GM21825 (cell line): ENCODE data around the gene NUS1.
"Not testable (repeated sequence)": the region's sequence is repeated elsewhere in the genome, so short reads cannot be mapped to it uniquely, and the experiment has no call there.

Experiments
- ATAC-seq: cut with Tn5 transposase; IDR thresholded peaks from one replicate; pipeline ENCODE4 v1.9.1; 2021; ENCODE audit warnings: mild to moderate bottlenecking, moderate library complexity; ENCODE audit not compliant: unreplicated experiment

Gene NUS1

GRCh38 chr6:117674991-117675657, at the start of gene NUS1:
Gene NUS1, plus strand, starts transcription at chr6:117675469. Its CDS starts 202 bp downstream, at chr6:117675671.
- ATAC-seq: peak; percentile 99

- no peak for ATAC-seq
These were observed 47.7 kb upstream of the NUS1 start for GRCh38 chr6:117627533-117627932.

DNA sequence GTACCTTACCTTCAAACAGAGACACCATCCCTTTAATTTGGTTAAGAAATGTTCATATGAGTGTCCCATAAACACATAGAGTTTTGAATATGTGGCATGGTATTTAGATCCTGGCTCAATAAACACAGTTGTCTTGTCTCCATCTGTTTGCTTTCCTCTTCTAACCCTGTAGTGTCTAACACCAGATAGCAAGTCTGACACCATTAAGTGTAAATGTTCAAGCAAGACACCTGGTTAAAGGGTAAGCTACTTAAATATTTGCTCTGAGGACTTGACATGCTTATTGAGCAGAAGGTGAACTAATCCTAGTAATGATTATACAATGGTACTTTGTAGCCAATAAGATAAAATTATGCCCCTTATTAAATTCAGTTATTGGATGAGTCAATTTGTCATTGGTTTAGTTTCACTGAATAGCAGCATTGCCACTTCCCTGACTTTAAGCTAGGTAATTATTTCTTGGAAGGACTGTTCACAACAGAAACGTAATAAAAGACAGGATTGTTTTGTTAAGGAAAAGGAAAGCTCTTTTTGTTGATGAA, 46.1 kb upstream of the NUS1 start:
- no peak for ATAC-seq

DNA sequence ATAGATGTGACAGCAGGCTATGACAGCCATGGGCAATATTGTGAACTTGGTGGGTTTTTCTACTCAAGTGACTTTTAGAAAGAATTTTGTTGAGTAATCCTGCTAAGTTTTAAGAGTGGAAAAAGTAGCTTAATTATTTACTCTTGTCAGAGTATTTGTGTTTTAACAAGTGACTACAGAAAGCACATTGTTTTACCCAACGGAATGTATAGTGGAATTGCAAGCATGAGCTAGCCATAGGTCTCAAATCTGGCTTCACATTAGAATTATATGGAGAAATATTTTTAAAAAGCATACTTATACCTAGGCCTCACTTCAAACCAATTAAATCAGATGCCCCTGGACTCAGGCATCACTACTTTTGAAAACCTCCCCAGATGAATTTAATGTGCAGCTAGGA, 37.5 kb upstream of the NUS1 start:
- ATAC-seq: no peak

GRCh38 chr6:117642976-117643375, 32.3 kb upstream of the NUS1 start:
- no peak for ATAC-seq

GRCh38 chr6:117651984-117652383, 23.3 kb upstream of the NUS1 start:
- ATAC-seq: not testable (repeated sequence)

GRCh38 chr6:117653949-117654348, 21.3 kb upstream of the NUS1 start:
- no peak for ATAC-seq

DNA sequence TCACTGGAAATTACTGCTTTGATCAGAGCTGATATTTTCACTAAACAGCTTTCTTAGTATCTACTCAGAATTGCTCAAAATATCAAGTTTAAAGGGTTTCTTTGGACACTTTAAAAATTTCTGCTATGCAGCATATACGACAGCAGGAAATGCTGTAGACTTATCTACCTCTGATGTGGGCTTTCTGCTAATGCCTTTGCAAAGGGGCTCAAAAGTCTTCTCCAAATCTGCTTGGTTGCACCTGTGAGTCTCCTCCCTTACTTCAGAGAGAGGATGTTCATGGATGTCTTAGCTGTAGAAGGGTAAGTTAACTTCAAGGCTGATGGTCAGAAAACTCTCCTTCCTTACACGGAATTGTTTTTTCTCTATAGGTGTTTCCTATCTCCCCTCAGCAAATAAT, 19.9 kb upstream of the NUS1 start:
- no peak for ATAC-seq

GRCh38 chr6:117666881-117667280, 8.4 kb upstream of the NUS1 start:
- no peak for ATAC-seq

DNA sequence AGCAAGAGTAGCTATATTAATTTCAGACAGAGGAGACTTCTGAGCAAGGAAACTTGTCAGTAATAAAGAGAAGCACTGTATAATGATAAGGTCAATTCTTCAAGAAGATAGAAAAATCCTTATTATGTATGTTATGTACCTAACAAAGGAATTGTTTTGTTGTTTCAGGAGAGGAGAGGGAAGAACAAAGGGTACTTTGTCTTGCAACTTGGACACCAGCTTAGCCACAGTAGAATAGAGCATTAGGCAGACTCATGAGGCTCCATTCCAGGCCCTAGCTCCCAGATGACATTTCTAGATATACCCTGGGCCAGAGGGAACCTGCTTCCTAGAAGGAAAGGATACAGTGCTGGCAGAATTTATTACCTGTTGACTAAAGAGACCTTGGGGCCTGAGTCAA, 6.5 kb upstream of the NUS1 start:
- ATAC-seq: no peak

DNA sequence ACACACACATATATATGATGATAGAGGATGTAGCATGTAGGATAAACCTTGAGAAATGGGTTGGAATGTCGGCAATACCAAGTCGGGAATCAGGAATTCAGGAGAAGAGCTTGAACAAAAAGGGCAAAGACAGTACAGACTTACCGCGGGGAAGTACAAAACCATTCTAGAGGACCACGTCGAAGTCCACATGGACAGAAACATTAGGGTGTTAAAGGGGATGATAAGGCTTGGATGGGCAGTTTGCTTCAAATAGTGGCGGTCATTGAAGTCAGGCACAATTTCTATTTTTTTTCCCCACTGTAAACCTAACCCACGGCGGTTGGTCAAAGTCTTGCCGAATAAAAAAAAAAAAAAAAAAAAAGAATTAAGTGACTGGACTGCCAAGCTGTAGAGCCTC, 766 bp upstream of the NUS1 start:
- ATAC-seq: no peak

GRCh38 chr6:117675658-117676301, 511 bp downstream of the NUS1 start:
- ATAC-seq: peak; percentile 21

- no peak for ATAC-seq
These were observed 1.4 kb downstream of the NUS1 start for GRCh38 chr6:117676577-117677218.

DNA sequence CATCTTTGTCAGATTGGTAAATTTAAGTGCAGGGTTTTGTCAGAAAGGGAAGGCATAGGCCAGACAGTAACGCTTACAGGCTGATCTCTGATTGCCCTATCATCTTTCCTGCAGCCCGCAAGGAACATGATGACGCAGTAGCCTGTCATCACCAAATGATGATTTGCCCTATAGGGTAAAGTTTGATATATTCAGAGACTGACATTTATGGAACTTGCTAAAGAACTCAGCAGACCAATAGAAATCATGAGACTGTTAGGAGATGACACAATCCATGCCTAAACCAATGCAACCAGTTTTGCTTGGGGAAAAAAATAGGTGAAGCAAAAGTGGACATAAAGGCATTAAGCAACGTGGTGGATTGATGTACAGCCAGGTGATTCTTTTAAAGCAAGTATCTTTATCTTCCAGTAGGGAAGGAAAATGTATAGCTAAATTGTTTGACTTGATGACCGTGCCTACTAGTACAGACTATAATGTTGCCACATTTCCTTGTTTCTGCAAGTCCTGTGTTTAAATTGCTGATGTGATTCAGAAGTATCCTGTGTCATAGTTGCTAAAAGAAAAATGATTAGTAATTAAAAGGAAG, 2.4 kb downstream of the NUS1 start:
- no peak for ATAC-seq

- no peak for ATAC-seq
These were observed 6.0 kb downstream of the NUS1 start for GRCh38 chr6:117681162-117681741.

- no peak for ATAC-seq
These were observed 9.5 kb downstream of the NUS1 start for GRCh38 chr6:117684749-117685148.

- no peak for ATAC-seq
These were observed 10.1 kb downstream of the NUS1 start for GRCh38 chr6:117685359-117685758.

GRCh38 chr6:117687021-117687648, 11.9 kb downstream of the NUS1 start:
- no peak for ATAC-seq

DNA sequence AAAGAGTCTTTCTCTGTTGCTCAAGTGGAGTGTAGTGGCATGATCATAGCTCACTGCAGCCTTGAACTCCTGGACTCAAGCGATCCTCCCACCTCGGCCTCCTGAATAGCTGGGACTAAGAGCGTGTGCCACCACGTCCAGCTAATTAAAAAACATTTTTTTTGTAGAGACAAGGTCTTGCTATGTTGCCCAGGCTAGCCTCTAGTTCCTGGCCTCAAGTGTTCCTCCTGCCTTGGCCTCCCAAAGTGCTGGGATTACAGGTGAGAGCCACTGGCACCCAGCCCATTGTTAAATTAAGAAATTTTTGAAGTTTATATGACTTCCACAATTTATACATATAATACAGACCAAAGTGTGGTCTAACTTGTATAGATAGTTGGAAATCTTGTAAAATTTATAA, 14.3 kb downstream of the NUS1 start:
- ATAC-seq: not testable (repeated sequence)

- no peak for ATAC-seq
These were observed 31.2 kb downstream of the NUS1 start for GRCh38 chr6:117706504-117706903.
